DMS 273 treated with DMSO at 0.1 percent for 48 hours (cell line): ENCODE results near the gene ZMYM2.

Experiments used
- DNase-seq: peaks from one replicate; lab custom pipeline; 2025; lab: John Stamatoyannopoulos, UW

Gene ZMYM2

GRCh38 chr13:20136781-20137703, 178.5 kb downstream of the ZMYM2 start:
- DNase-seq = no peak

- DNase-seq = no peak
Observed at GRCh38 chr13:20137875-20138274, 179.3 kb downstream of the ZMYM2 start.

GRCh38 chr13:20140487-20140886, 182.0 kb downstream of the ZMYM2 start:
- DNase-seq = no peak
